Left cardiac atrium (tissue), 4 donors: ENCODE results near the gene GABRG3. TPM values are rescaled to one million over a fixed set of nuclear protein-coding genes. Genes with fewer than 3 reads are reported as not detected.
"Not testable (repeated sequence)": the region's sequence is repeated elsewhere in the genome, so short reads cannot be mapped to it uniquely, and the experiment has no call there.

Experiments used
- ATAC-seq, 2 donors: fragments of 200-7000 bp; cut with Tn5 transposase; one replicate each; pipeline ENCODE4 v1.9.1; 2020; ENCODE audit warnings: mild to moderate bottlenecking in 2 of 2, moderate library complexity in 2 of 2
- DNase-seq: peaks from one replicate; pipeline ENCODE4 v3.0.0-alpha.2; 2020
- intact Hi-C, 2 donors: fragments of 100-400 bp; cut with DNase I; formaldehyde crosslinking; loops; one replicate each; pipeline versions ENCODE4 v1.14.1 to v1.15.1; 2022 to 2023
- total RNA-seq, 2 donors: library from RNA; stranded (reverse); fragmentation: NEBNext Ultra II Directional; extraction: Animal tissue kit (Norgen Biotek cat#: 25700); gene quantifications; one replicate each; pipeline ENCODE4 v1.2.1, GENCODE V29; 2021
- donor health status: DM: no; HTN: yes; CAD: no.
- donor health status: DM: no; HTN: yes; CAD: no; lungs with severe emphysema.
- donor health status: DM: yes; HTN: yes; CAD: no.
- donor health status: Dilated cardiomyopathy.

The GABRG3 gene
- total RNA-seq, 2 donors from 2014 or later = not detected

DNA sequence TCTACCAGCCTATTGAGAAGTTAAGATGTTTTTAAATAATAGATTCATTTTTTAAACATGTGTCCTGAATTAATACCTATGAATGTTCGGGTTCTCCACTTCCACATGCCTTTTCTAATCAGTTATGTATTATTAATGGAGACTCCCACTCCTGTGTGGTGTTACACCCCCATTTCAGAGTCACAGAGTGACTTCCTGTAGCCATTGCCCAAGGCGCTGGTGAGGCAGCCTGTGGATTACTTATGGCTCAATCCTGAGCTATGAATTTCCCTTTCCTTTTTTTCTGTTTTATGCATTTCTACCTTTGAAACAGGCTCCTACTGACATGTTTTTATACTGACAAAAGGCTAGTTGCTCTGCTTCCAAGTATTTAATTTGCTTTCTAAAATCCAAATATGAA, 162.3 kb downstream of the GABRG3 start:
- intact Hi-C loops = no loop called here
- ATAC-seq (no peak), DNase-seq (no peak)

DNA sequence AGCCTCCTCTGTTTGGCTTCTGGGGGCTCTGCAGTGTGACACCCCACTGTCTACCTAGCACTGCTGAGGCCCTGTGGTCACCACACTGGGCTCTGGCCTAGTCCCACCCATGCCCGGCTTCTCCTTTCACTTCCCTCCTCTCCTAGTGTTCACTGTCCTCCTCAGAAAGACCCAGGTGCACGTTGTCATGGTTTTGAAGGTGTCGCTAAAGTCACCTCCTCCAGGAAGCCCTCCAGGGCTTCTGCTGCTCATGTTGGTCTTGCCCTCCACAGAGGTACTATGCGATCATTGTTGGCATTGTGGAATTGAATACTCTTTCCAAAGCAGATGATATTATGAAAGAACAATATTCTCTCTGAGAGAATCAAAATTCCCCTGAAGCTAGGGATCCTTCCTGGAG, 163.5 kb downstream of the GABRG3 start:
- ATAC-seq = no peak
- DNase-seq = no peak
- intact Hi-C loops = no loop called here

- intact Hi-C loops = no loop called here
- DNase-seq (no peak), ATAC-seq (no peak)
Observed at GRCh38 chr15:27135151-27135550, 164.2 kb downstream of the GABRG3 start.

DNA sequence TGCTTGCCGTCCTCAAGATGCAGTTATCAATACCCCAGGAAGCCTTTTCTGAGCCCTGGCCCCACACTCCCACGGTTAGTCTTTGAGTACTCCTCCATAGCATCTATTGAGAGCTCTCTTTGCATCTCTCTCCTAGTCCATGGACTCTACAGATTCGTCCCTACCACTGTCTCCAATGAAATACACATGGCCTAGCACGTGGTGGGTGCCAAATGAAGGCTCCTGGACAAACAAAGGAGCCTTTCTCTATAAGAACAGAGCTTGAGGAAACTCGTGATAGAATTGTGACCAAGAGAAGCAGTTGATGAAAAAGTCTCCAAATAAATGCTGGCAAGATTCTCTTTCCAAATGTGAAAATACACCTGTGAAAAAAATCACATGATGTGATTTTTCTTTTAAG, 166.1 kb downstream of the GABRG3 start:
- no peak for ATAC-seq
- intact Hi-C loops = no loop called here
- DNase-seq = no peak

GRCh38 chr15:27165590-27165989, 194.6 kb downstream of the GABRG3 start:
- intact Hi-C loops = no loop called here
- no peak for ATAC-seq
- DNase-seq = no peak

DNA sequence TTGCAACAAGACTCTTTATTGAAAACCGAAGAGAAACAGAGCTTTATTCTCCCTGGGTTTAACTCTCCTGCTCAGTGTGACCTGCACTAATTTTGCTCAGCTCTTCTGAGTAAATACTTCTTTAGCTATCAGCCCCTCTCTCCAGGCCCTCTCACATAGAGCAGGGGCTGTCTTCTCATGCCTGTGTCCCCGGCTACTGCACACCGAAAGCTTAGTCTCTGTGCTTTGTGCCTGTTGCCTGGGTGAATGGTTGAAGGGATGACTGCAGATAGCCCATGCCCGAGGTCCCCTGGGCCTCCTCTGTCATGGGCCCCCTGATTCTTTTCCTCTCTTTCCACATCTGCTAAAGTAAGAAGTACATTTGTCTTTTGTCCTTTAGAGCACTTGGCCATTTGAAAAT, 195.9 kb downstream of the GABRG3 start:
- ATAC-seq = no peak
- DNase-seq = no peak
- intact Hi-C loops = no loop called here

DNA sequence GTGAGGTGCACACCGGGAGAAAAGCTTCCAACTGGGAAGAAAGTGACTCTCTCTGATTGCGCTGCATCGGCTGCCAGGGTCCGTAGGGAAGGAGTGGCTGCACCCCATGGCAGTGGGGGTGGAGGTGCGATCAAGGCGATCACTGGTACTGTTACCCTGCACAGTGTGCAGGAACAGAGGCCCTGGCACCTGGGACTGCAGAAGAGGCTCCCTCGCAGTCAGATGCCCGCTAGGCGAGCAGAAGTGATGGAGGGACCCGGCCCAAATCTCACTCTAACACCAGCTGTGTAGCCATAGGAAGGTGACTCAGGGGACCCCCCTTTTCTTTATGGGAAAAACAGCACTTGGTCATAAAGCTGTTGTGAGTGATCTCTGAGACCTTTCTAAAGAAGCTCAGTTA, 196.8 kb downstream of the GABRG3 start:
- DNase-seq (no peak), ATAC-seq (no peak)
- intact Hi-C loops = no loop called here

DNA sequence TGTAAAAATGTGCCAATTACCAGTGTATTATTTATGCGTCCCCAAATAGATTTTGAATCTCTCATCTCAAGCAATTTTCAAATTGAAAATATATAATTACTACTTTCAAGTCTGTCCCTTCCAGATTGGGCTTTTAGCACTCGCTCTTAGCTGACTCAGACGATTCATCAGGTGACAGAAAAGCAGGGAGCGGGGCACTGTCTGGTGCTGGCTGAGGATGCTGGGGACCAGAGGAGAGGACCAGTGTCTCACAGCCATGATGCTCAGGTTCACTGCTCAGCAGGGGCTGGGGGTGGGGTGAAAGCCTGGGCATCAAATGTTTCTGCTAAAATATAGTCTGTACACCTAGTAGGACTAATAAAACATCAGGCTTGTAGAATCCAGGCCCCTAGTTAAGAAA, 199.9 kb downstream of the GABRG3 start:
- intact Hi-C loops = no loop called here
- ATAC-seq (no peak), DNase-seq (no peak)

- ATAC-seq (no peak), DNase-seq (no peak)
- intact Hi-C loops = no loop called here
Observed at GRCh38 chr15:27172821-27173220, 201.8 kb downstream of the GABRG3 start.

- intact Hi-C loops = no loop called here
- DNase-seq = no peak
- ATAC-seq = no peak
Observed at GRCh38 chr15:27175472-27176153, 204.6 kb downstream of the GABRG3 start.

GRCh38 chr15:27176785-27177406, 205.9 kb downstream of the GABRG3 start:
- DNase-seq (no peak), ATAC-seq (no peak)
- intact Hi-C loops = no loop called here

DNA sequence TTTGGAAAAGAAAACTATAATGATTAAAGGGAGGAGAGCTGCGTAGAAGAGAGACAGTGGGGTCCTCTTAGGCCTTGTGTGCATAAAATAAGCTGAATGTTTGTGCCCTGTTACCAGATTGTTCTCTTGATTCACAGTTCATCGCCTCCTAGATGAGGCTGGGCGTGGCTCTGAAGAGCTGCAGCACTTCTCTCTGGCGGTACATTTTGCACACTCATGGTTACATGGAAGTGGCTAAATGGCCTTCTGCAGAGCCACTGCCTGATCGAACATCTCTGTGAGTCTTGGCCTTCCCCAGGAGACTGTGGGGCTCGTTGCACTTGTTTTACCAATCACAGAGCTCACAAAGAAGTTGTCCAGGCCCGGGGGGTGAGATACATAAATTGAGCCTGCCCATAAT, 208.8 kb downstream of the GABRG3 start:
- ATAC-seq (no peak), DNase-seq (no peak)
- intact Hi-C loops = no loop called here

DNA sequence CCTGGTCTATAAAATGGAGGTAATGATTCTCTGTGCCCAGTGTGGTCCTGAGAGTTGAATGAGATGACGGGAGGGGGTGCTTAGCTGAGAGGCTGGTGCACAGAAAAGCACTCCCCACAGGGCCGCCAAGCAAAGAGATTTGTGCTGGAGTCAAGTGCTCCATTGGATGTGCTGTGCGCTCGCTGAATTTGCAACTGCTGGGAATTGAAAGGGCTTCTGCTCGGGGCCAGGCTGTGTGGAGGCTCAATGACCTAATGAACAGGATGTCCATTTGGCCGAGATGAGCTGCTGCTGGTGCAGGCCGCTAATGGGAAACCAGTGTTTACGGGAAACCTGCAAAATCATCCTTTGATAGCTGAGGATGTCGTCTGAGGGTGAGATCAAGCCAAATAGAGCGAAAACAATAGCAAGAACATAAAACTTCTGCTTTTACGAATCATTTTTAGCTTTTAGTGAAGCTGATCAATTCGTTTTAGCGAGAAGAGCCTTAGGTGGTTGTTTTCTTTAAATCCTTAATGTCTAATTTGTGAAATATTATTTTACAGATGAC, 211.7 kb downstream of the GABRG3 start:
- DNase-seq = no peak
- intact Hi-C loops = no loop called here
- ATAC-seq = no peak

DNA sequence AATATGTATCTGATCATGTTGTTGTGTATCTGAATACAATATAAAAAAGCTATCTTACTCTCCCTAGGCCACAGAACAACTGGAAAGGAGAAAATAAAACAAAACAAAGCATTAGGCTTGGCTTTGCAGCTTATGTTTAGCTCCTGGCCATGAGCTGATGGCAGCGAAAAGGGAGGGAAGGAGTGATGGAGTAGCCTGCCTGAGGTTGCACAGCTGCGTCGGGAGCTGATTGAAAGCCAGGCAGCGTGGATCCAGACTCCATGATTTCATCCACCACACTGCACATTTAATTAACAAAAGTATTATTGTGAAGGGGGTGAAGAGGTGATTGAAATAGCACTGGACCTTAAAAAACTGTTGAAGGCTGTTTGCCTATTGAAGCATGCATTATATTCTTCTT, 212.2 kb downstream of the GABRG3 start:
- DNase-seq (no peak), ATAC-seq (no peak)
- intact Hi-C loops = no loop called here

GRCh38 chr15:27191515-27191914, 220.5 kb downstream of the GABRG3 start:
- ATAC-seq, DNase-seq, intact Hi-C loops: not testable (repeated sequence)

DNA sequence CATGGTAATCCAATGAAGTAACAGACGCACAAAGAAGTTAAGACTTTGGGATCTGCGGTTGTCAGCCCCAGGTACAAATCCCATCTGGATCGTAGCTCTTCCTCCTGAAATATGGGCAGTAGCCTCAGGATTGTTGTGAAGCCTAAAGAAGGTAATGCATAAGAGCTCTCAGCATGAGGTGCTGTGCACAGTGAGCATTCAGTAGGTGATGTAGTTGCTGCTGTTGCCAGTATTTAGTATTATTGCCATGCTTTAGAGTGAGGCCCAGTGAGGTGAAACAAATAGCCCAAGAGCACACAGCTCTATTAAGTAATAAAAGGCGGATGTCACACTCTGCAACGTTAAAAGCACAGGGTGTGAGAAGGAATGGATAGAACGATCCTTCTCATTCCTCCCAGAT, 225.7 kb downstream of the GABRG3 start:
- DNase-seq = no peak
- ATAC-seq = no peak
- intact Hi-C loops = no loop called here

- intact Hi-C loops = no loop called here
- no peak for ATAC-seq
- no peak for DNase-seq
Observed at GRCh38 chr15:27201425-27201824, 230.4 kb downstream of the GABRG3 start.

DNA sequence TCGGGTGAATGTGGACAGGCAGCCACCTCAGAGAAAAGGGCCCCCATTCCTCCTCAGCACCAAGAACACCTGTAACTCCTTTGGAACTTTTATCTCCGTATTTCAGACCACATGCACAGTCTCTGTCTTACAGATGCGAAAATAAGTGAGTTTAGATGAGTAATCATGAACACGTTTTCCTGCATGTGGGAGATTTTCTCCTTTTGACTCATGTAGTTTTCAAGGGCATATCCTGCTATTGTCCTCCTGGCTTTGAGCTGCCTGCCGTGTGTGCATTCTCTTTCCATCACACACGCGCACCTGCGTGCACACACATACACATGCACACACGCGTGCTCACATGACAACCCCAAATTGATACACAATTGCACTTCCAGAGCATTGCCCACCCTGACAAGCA, 239.2 kb downstream of the GABRG3 start:
- intact Hi-C loops = no loop called here
- DNase-seq = no peak
- ATAC-seq = no peak

DNA sequence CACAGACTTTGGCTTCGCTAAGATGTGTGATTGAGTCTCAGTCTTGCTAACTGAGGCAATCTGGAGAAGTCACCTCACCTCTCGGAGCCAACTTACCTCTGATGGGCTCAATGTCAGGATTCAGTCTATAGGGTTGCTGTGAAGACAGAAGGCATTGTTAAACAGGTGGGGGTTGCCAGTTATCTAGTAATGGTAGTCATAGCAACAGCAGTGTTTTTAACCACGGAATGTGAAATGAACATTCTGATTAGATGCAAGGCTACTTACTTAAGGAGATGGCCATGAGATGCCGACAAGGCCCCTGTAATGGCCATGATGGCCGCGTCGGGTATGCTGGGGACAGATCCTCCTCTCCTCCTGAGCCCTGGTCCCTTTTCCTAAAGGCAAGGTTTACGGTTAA, 243.1 kb downstream of the GABRG3 start:
- no peak for DNase-seq
- ATAC-seq = no peak
- intact Hi-C loops = no loop called here

- no peak for DNase-seq
- ATAC-seq = no peak
- intact Hi-C loops = no loop called here
Observed at GRCh38 chr15:27214961-27215360, 244.0 kb downstream of the GABRG3 start.

DNA sequence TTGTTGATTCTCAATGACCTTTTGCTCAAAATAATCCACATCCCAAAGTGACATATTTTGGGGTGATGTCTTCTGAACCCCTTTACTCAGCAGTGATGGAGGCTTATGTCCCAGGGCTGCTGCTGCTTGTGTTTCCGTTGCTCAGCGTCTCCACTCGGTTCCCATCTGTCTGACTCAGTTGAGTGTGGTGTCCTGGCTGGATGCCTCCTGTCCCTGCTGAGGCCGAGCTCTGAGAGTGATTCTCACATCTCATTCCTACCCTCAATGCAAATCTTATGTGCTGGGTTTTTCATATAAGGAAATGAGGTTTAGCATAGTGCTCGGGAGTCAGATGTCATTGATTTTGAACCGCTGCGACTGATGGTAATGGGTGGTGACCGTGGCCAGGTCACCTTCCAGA, 247.4 kb downstream of the GABRG3 start:
- no peak for ATAC-seq
- no peak for DNase-seq
- intact Hi-C loops = no loop called here
